SK-N-MC (cell line): ENCODE measurements around the gene DCHS1.
A peak's percentile ranks its signal among the peaks of the same experiment; 100 is the strongest.

Experiments
- DNase-seq: peaks from one replicate; pipeline ENCODE4 v3.0.0-alpha.2; 2011; ENCODE audit warnings: low read depth, low spot score
- H3K27ac ChIP-seq: fragments of 200-600 bp; sonication (generic); 2 replicates; pipeline ENCODE4 v1.5.1; 2016; ENCODE audit warnings: mixed run types
- H3K36me3 ChIP-seq: fragments of 200-600 bp; sonication (generic); 2 replicates; pipeline ENCODE4 v1.6.1; 2017; ENCODE audit warnings: antibody characterized with exemption, low read length, mixed read lengths; ENCODE audit not compliant: insufficient read depth
- H3K4me3 ChIP-seq: fragments of 200-600 bp; sonication (generic); 2 replicates; pipeline ENCODE4 v1.5.1; 2016
- H3K9ac ChIP-seq: fragments of 200-600 bp; sonication (generic); 2 replicates; pipeline ENCODE4 v1.8.0; 2017; ENCODE audit warnings: mixed run types, mixed read lengths; ENCODE audit not compliant: insufficient read length
- H3K9me3 ChIP-seq: fragments of 200-600 bp; sonication (generic); 2 replicates; pipeline ENCODE4 v1.6.1; 2017; ENCODE audit warnings: low read depth, mild to moderate bottlenecking, antibody characterized with exemption, low read length, moderate library complexity, mixed read lengths
- EZH2 ChIP-seq: fragments of 200-600 bp; sonication (generic); IDR thresholded peaks from one replicate; pipeline ENCODE4 v1.6.1; 2017; ENCODE audit warnings: antibody characterized with exemption
- FOXP2 ChIP-seq: optimal IDR thresholded peaks from 2 replicates; pipeline ENCODE3; 2011; ENCODE audit warnings: mild to moderate bottlenecking, moderate library complexity; ENCODE audit not compliant: insufficient read depth; ENCODE audit errors: extremely low read length, control extremely low read depth
- POLR2AphosphoS5 ChIP-seq: IDR thresholded peaks from 2 replicates; pipeline ENCODE4 v1.6.1; 2012; ENCODE audit warnings: mild to moderate bottlenecking, low read depth, low read length, borderline replicate concordance

DCHS1 gene

DNA sequence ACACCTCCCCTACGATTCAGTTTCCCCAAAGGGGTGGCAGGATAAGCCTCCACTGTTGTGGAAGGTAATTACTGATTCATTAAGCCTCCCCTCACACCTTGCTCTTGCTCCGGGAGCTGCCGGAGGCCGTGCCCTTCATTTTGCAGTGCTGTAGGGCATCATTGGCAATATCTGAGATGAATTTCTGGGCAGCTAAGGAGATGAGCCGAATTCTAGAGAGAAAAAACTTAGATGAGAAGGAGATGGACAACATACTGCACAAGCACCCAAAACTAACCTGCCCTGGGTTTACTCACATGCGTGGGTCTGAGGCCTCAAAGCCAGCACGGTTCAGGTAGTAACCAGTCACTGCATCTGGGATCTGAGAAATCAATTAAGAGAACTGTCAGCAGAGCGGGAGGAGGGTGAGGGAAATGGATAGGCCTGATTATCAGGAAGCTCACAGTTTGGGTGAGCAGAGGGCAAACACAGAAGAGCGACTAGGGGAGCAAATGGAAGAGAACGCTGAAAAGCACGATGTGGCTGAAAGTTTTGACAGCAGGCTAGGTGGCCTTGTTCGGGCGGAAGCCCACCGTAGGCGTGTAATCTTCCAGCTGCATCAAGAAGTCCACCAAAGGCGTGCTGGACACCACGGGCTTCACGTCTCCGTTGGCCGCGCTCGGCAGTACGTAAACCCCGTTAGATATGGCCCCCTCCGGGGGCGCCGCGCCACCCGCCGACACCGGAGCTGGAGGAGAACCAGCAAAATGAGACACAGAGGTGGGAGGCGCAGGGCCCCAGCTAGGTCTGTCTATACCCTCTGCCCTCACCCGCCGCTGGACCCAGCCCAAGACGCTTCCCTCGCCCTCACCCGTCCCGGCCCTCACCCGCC is 44.3 kb downstream of the DCHS1 start:
- Histone ChIP-seq H3K36me3 (peaks cover 36% of the 10 kb centered on the region), H3K4me3 (peak overlapping the region; percentile 94), H3K9me3 (no peaks in the 10 kb centered on the region), H3K27ac (no peak overlapping the region; the same call in 1 of the 2 replicates), H3K9ac (peak overlapping the region; percentile 78)
- TF ChIP-seq EZH2 (no peak), FOXP2 (no peak), POLR2AphosphoS5 (no peak; the same call in 1 of the 2 replicates)
- no peak for DNase-seq

DNA sequence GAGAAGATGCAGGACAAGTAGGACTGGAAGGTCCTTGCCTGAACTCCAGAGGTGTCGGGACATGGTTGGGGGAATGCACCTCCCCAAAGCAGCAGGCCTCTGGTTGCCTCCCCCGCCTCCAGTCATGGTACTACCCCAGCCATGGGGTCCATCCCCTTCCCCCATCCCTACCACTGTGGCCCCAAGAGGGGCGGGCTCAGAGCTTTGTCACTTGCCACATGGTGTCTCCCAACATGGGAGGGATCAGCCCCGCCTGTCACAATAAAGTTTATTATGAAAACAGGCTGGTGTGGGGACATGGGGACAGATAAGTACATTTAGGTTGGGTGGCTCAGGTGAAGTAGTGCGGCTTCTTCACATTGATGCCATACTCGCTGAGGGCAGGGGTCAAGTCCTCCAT is 45.0 kb downstream of the DCHS1 start:
- no peak for DNase-seq
- H3K9ac ChIP-seq = no peak overlapping the region
- no peak for TF ChIP-seq POLR2AphosphoS5
- no peak for TF ChIP-seq EZH2
- TF ChIP-seq FOXP2 = no peak
- H3K9me3 ChIP-seq = no peaks in the 10 kb centered on the region
- H3K27ac ChIP-seq = no peak overlapping the region
- H3K36me3 ChIP-seq = peaks cover 36% of the 10 kb centered on the region
- no peak overlapping the region for H3K4me3 ChIP-seq

DNA sequence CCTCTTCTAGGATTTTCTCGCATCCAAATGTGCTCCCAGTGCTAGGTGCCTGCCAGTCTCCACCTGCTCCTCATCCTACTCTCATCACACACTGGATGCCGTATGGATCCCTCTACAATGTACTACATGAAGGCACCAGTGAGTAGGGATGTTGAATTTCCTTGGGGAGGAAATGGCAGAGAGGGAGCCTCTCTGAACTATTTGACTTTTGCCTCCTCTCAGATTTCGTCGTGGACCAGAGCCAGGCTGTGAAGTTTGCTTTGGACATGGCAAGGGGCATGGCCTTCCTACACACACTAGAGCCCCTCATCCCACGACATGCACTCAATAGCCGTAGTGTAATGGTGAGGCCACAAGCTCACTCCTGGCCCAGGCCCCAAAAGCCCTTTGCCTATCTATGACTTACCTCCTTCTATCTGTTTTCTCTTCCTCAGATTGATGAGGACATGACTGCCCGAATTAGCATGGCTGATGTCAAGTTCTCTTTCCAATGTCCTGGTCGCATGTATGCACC is 46.0 kb downstream of the DCHS1 start:
- no peak for TF ChIP-seq FOXP2
- TF ChIP-seq POLR2AphosphoS5 = 0 out of 2 replicates have a peak, but pooled peaks have one; percentile 5
- H3K9ac ChIP-seq = no peak overlapping the region
- H3K9me3 ChIP-seq = no peaks in the 10 kb centered on the region
- H3K27ac ChIP-seq = no peak overlapping the region
- H3K36me3 ChIP-seq = peaks cover 36% of the 10 kb centered on the region
- H3K4me3 ChIP-seq = no peak overlapping the region
- DNase-seq = no peak

DNA sequence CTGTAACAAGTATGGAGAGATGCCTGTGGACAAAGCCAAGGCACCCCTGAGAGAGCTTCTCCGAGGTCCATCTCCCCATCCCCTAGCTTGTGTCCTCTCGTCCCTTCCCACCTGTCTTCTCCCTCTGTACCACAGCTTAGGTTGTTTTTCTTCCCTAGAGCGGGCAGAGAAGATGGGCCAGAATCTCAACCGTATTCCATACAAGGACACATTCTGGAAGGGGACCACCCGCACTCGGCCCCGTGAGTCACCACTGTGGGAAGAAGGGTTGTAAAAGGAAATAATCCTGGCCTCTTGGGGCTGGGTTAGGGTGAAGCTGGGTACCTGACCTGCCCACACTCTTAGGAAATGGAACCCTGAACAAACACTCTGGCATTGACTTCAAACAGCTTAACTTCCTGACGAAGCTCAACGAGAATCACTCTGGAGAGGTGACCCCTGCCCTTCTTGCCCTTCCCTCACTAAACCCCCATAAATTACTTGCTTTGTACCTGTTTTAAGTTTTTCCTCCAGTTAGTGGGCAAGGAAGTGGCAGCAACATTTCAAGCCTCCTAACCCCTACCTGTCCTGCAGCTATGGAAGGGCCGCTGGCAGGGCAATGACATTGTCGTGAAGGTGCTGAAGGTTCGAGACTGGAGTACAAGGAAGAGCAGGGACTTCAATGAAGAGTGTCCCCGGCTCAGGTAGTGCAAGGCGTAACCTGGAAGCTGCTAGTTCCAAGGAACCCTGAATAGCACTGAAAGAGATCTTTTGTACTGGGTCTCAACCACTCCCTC is 46.7 kb downstream of the DCHS1 start:
- Histone ChIP-seq H3K9me3 (no peaks in the 10 kb centered on the region), H3K4me3 (no peak overlapping the region), H3K36me3 (peaks cover 36% of the 10 kb centered on the region), H3K9ac (no peak overlapping the region), H3K27ac (no peak overlapping the region)
- no peak for DNase-seq
- no peak for TF ChIP-seq FOXP2
- TF ChIP-seq EZH2 = no peak
- 0 out of 2 replicates have a peak, but pooled peaks have one; percentile 18 for TF ChIP-seq POLR2AphosphoS5

DNA sequence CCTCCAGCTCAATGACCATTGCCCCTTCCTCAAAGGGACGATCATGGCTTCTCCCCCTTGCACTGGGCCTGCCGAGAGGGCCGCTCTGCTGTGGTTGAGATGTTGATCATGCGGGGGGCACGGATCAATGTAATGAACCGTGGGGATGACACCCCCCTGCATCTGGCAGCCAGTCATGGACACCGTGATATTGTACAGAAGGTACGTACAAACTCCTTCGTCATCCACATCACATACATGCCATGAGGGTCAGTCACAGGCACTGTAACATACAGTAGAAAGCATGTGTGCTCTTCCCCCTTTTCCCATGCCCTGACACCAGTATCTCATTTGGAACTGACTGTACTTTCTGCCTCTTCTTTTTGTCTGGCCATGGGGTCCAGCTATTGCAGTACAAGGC is 47.6 kb downstream of the DCHS1 start:
- H3K9me3 ChIP-seq = no peaks in the 10 kb centered on the region
- H3K36me3 ChIP-seq = peaks cover 36% of the 10 kb centered on the region
- H3K4me3 ChIP-seq = no peak overlapping the region
- no peak for DNase-seq
- peak overlapping the region; percentile 86; the same call in 1 of the 2 replicates for H3K27ac ChIP-seq
- H3K9ac ChIP-seq = no peak overlapping the region
- no peak for TF ChIP-seq FOXP2
- TF ChIP-seq EZH2 = no peak
- TF ChIP-seq POLR2AphosphoS5 = no peak

DNA sequence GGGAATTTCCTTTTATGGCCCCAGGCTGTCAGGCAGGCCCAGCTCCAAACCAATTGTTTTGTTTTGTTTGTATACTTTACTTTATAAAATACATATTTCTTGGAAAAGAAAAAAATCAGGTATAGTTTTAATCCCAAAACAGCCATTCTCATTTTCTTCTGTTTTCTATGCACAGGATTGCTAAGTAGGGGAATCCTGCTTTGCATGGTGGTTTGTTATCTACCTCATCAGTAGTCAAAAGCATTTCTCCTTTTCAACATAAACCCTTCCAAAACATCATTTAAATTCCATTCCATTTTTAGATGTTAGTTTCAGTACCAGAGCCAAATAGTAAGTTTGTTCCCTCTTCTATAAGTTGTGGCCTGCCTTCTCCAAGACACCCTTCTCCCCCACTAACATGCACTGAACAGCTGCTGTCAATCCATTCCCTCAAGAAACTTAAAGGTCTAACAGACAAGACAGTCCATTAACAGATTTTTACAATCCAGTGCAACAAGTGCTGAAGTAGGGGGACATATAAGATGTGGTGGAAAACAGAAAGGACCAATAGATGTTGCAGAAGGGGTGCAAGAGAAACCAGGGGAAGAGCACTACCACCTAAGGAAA is 48.3 kb downstream of the DCHS1 start:
- H3K27ac ChIP-seq = peak overlapping the region; percentile 86

DNA sequence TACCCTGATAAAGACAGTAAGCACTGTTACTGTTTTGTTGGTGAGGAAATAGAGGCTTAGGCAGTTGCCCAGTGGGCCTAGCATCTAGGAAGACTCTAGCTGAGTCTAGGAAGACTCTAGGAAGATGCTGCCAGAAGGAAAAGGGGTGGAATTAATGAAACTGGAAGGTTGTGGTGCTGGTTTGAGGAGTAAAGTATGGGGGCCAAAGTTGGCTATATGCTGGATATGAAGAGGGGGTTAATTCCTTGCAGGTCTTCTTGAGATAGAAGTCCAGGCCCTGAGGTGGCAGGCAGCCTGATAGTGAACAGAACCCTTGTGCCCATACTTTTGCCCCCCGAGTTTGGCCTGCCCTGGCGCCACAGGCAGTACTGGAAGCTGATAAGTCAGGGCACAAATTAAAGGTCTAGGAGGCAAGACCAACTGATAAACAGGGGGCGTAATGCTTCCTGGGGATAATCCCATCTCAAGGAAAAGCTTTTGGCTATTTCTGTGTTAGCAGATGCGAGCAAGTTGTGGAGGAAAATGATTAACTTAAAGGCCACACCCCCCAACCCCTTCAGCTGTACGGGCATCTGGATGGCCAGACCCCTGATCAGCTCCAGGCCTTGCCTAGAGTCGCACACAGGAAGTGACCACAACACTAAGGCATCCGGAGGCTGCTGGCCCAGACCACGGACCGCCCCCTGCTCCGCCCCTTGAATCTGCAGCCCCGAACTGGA is 49.0 kb downstream of the DCHS1 start:
- no peaks in the 10 kb centered on the region for H3K9me3 ChIP-seq
- peak overlapping the region; percentile 86 for H3K27ac ChIP-seq
- H3K4me3 ChIP-seq = peak overlapping the region; percentile 58
- no peak for TF ChIP-seq EZH2
- no peak for TF ChIP-seq FOXP2
- no peak for TF ChIP-seq POLR2AphosphoS5
- H3K36me3 ChIP-seq = peaks cover 37% of the 10 kb centered on the region
- peak overlapping the region; percentile 60 for H3K9ac ChIP-seq
- no peak for DNase-seq

More for the DNA sequence above, 48.3 kb downstream of the DCHS1 start:
- H3K9me3 ChIP-seq = no peaks in the 10 kb centered on the region
- no peak for DNase-seq
- peaks cover 36% of the 10 kb centered on the region for H3K36me3 ChIP-seq
- TF ChIP-seq POLR2AphosphoS5 (no peak), FOXP2 (no peak), EZH2 (no peak)
- peak overlapping the region; percentile 58 for H3K4me3 ChIP-seq
- H3K9ac ChIP-seq = peak overlapping the region; percentile 60

DNA sequence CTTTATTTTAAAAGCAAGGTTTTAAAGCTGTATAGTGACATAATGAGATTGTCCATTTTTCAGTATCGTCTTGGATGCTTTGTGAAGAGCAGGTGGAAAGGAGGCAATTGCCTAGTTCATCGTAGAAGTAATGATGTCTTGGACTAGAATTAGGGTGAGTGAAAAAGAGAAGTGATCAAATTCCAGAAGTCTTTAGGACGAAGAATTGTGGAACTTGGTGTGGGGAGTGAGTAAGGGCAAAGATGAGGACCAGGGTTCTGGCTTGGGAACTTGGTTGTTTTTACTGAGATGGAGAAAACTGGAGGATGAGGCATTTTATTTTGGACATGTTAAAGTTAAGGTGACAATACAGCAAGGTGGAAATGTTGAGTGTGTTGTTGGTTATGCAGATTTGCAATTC is 50.8 kb downstream of the DCHS1 start:
- Histone ChIP-seq H3K27ac (no peak overlapping the region), H3K4me3 (peak overlapping the region; percentile 98), H3K36me3 (peaks cover 40% of the 10 kb centered on the region), H3K9me3 (no peaks in the 10 kb centered on the region), H3K9ac (peak overlapping the region; percentile 94)
- TF ChIP-seq FOXP2 = no peak
- no peak for TF ChIP-seq EZH2
- TF ChIP-seq POLR2AphosphoS5 = no peak
- no peak for DNase-seq
